Hepatocyte (in vitro differentiated cells): ENCODE results near the gene EXD2. TPM values are rescaled to one million over a fixed set of nuclear protein-coding genes. Genes with fewer than 3 reads are reported as not detected.

Experiments used
- DNase-seq: peaks from one replicate; pipeline ENCODE4 v3.0.0-alpha.2; 2016; ENCODE audit warnings: low spot score
- H2AFZ ChIP-seq: fragments of 200-600 bp; sonication (generic); 2 replicates; pipeline ENCODE4 v1.6.0; 2016; ENCODE audit warnings: antibody characterized with exemption, mild to moderate bottlenecking
- H3K27ac ChIP-seq: fragments of 200-600 bp; sonication (generic); 2 replicates; pipeline ENCODE4 v1.5.1; 2016; ENCODE audit warnings: mild to moderate bottlenecking
- H3K27me3 ChIP-seq: fragments of 200-600 bp; sonication (generic); 2 replicates; pipeline ENCODE4 v1.6.1; 2016
- H3K36me3 ChIP-seq: fragments of 200-600 bp; sonication (generic); replicated peaks from 2 replicates; pipeline ENCODE4 v1.5.1; 2016; ENCODE audit warnings: low read depth; ENCODE audit not compliant: insufficient read depth
- H3K4me1 ChIP-seq: fragments of 200-600 bp; sonication (generic); 2 replicates; pipeline ENCODE4 v1.5.1; 2016; ENCODE audit warnings: mild to moderate bottlenecking, moderate library complexity; ENCODE audit not compliant: insufficient read depth
- H3K4me2 ChIP-seq: fragments of 200-600 bp; sonication (generic); 2 replicates; pipeline ENCODE4 v1.6.0; 2016
- H3K4me3 ChIP-seq: fragments of 200-600 bp; sonication (generic); 2 replicates; pipeline ENCODE4 v1.5.1; 2016; ENCODE audit warnings: mild to moderate bottlenecking
- H3K79me2 ChIP-seq: fragments of 200-600 bp; sonication (generic); 2 replicates; pipeline ENCODE4 v1.6.0; 2017; ENCODE audit warnings: mild to moderate bottlenecking
- H3K9me2 ChIP-seq: fragments of 200-600 bp; sonication (generic); replicated peaks from 2 replicates; pipeline ENCODE4 v1.6.0; 2017; ENCODE audit warnings: mild to moderate bottlenecking; ENCODE audit not compliant: insufficient read depth
- H3K9me3 ChIP-seq: fragments of 200-600 bp; sonication (generic); 2 replicates; pipeline ENCODE4 v1.5.1; 2016; ENCODE audit warnings: low read depth, mild to moderate bottlenecking
- H4K20me1 ChIP-seq: fragments of 200-600 bp; sonication (generic); 2 replicates; pipeline ENCODE4 v1.6.0; 2016; ENCODE audit warnings: mild to moderate bottlenecking; ENCODE audit not compliant: insufficient read depth, poor library complexity, severe bottlenecking
- CTCF ChIP-seq: fragments of 200-600 bp; sonication (generic); IDR thresholded peaks from 2 replicates; pipeline ENCODE4 v1.5.1; 2016; ENCODE audit warnings: antibody characterized with exemption, mild to moderate bottlenecking; ENCODE audit not compliant: poor library complexity
- EZH2 ChIP-seq: fragments of 200-600 bp; sonication (generic); IDR thresholded peaks from 2 replicates; pipeline ENCODE4 v1.6.1; 2016; ENCODE audit warnings: antibody characterized with exemption, mild to moderate bottlenecking, borderline replicate concordance
- EZH2phosphoT487 ChIP-seq: fragments of 200-600 bp; sonication (generic); IDR thresholded peaks from one replicate; pipeline ENCODE4 v1.6.1; 2018; ENCODE audit warnings: antibody characterized with exemption, mild to moderate bottlenecking, low read depth, moderate library complexity; ENCODE audit not compliant: unreplicated experiment, severe bottlenecking
- WGBS: methylation state at CpG from one replicate; pipeline ENCODE4 v1.1.6; 2016; ENCODE audit warnings: low lambda C conversion rate; ENCODE audit errors: missing lambda C conversion rate; 5-methylcytosine and 5-hydroxymethylcytosine counted together
- polyA plus RNA-seq: library from polyadenylated mRNA; unstranded; fragments of >200 nt; fragmentation: Nextera tagmentation; extraction: Ambion mirVana; gene quantifications from 2 replicates; pipeline ENCODE4 v1.2.1, GENCODE V29; 2016
- total RNA-seq: library from RNA; depleted of rRNA; stranded (reverse); fragments of >200 nt; gene quantifications from 2 replicates; pipeline ENCODE4 v1.2.3, GENCODE V29; 2014

EXD2 gene
- total and polyA plus RNA-seq, 2 experiments from 2014 or later: 16.2 to 18.1 TPM

- H2AFZ ChIP-seq: no peak overlapping the region
- no peak overlapping the region for H3K4me3 ChIP-seq
- no peaks in the 10 kb centered on the region for H3K9me3 ChIP-seq
- WGBS: 82% methylated on average over 13 of the region's 13 CpGs
- no peak for TF ChIP-seq CTCF
- no peak for TF ChIP-seq EZH2phosphoT487
- no peak for TF ChIP-seq EZH2
- no peaks in the 10 kb centered on the region for H3K36me3 ChIP-seq
- DNase-seq: no peak
- H3K9me2 ChIP-seq: no peaks in the 10 kb centered on the region
- H3K4me2 ChIP-seq: no peak overlapping the region
- H3K27ac ChIP-seq: no peak overlapping the region
- no peaks in the 10 kb centered on the region for H3K4me1 ChIP-seq
- no peaks in the 10 kb centered on the region for H3K79me2 ChIP-seq
- no peaks in the 10 kb centered on the region for H4K20me1 ChIP-seq
- H3K27me3 ChIP-seq: no peaks in the 10 kb centered on the region
These were observed 49.4 kb downstream of the EXD2 start for GRCh38 chr14:69240527-69241173.

- Histone ChIP-seq H3K4me1 (no peaks in the 10 kb centered on the region), H3K4me2 (no peak overlapping the region), H4K20me1 (no peaks in the 10 kb centered on the region), H3K9me3 (no peaks in the 10 kb centered on the region), H3K36me3 (no peaks in the 10 kb centered on the region), H3K4me3 (no peak overlapping the region), H3K27me3 (no peaks in the 10 kb centered on the region), H3K9me2 (no peaks in the 10 kb centered on the region), H2AFZ (no peak overlapping the region), H3K79me2 (no peaks in the 10 kb centered on the region), H3K27ac (no peak overlapping the region)
- DNase-seq: no peak
- TF ChIP-seq EZH2: no peak
- no peak for TF ChIP-seq EZH2phosphoT487
- TF ChIP-seq CTCF: no peak
- WGBS: 81% methylated on average over 2 of the region's 2 CpGs
These were observed 50.3 kb downstream of the EXD2 start for GRCh38 chr14:69241577-69241976.

- WGBS: 68% methylated on average over 10 of the region's 10 CpGs
- TF ChIP-seq CTCF (peak; percentile 76), EZH2phosphoT487 (no peak), EZH2 (no peak)
- no peak overlapping the region for H2AFZ ChIP-seq
- H3K27me3 ChIP-seq: no peaks in the 10 kb centered on the region
- no peaks in the 10 kb centered on the region for H3K9me2 ChIP-seq
- no peaks in the 10 kb centered on the region for H3K9me3 ChIP-seq
- H3K79me2 ChIP-seq: no peaks in the 10 kb centered on the region
- H4K20me1 ChIP-seq: no peaks in the 10 kb centered on the region
- H3K36me3 ChIP-seq: no peaks in the 10 kb centered on the region
- H3K27ac ChIP-seq: no peak overlapping the region
- no peaks in the 10 kb centered on the region for H3K4me1 ChIP-seq
- H3K4me2 ChIP-seq: no peak overlapping the region
- no peak overlapping the region for H3K4me3 ChIP-seq
- peak; percentile 78 for DNase-seq
These were observed 51.3 kb downstream of the EXD2 start for GRCh38 chr14:69242311-69243224.
